Cardiac muscle cell (in vitro differentiated cells and primary cell): ENCODE measurements around the gene SGPP2. TPM values are rescaled to one million over a fixed set of nuclear protein-coding genes. Genes with fewer than 3 reads are reported as not detected.

Source experiments
- DNase-seq, 2 donors: peaks; one replicate each; pipeline versions ENCODE4 v3.0.0 to v3.0.0-alpha.2; 2010 to 2017; ENCODE audit warnings: low read depth in 1 of 2, low spot score in 1 of 2
- H3K27ac ChIP-seq: fragments of 200-600 bp; sonication (generic); 2 replicates; pipeline ENCODE4 v1.5.1; 2016
- H3K27me3 ChIP-seq: fragments of 200-600 bp; sonication (generic); 2 replicates; pipeline ENCODE4 v1.6.0; 2016; ENCODE audit warnings: control low read depth
- H3K36me3 ChIP-seq: fragments of 200-600 bp; sonication (generic); 2 replicates; pipeline ENCODE4 v1.5.1; 2016; ENCODE audit warnings: control low read depth
- H3K4me1 ChIP-seq: fragments of 200-600 bp; sonication (generic); 2 replicates; pipeline ENCODE4 v1.8.1; 2017; ENCODE audit warnings: low read depth, mild to moderate bottlenecking, mixed run types
- H3K4me3 ChIP-seq: fragments of 200-600 bp; sonication (generic); 2 replicates; pipeline ENCODE4 v1.5.1; 2016; ENCODE audit warnings: mild to moderate bottlenecking
- H3K9me3 ChIP-seq: fragments of 200-600 bp; sonication (generic); 2 replicates; pipeline ENCODE4 v1.5.1; 2017; ENCODE audit warnings: low read depth, mild to moderate bottlenecking, control low read depth
- CTCF ChIP-seq: IDR thresholded peaks from 2 replicates; pipeline ENCODE4 v1.5.1; 2012; ENCODE audit warnings: low read depth, mild to moderate bottlenecking, low read length
- polyA plus RNA-seq: library from polyadenylated mRNA; unstranded; fragments of >200 nt; fragmentation: Nextera tagmentation; extraction: Ambion mirVana; gene quantifications from 2 replicates; pipeline ENCODE4 v1.2.1, GENCODE V29; 2016
- total RNA-seq: library from RNA; depleted of rRNA; stranded (reverse); fragments of >200 nt; gene quantifications from 2 replicates; pipeline ENCODE4 v1.2.3, GENCODE V29; 2016

Gene SGPP2
- total and polyA plus RNA-seq, 2 experiments from 2014 or later = 11.6 to 44.6 TPM

GRCh38 chr2:222421626-222422025 is 2.7 kb upstream of the SGPP2 start:
- TF ChIP-seq CTCF = no peak
- H3K4me3 ChIP-seq = no peak overlapping the region
- H3K27ac ChIP-seq = no peak overlapping the region
- H3K9me3 ChIP-seq = no peaks in the 10 kb centered on the region
- no peak for DNase-seq
- peaks cover 15% of the 10 kb centered on the region for H3K27me3 ChIP-seq
- H3K36me3 ChIP-seq = no peaks in the 10 kb centered on the region
- peaks cover 13% of the 10 kb centered on the region for H3K4me1 ChIP-seq

GRCh38 chr2:222423186-222423585 is 1.2 kb upstream of the SGPP2 start:
- no peak for TF ChIP-seq CTCF

GRCh38 chr2:222423632-222424275 is 589 bp upstream of the SGPP2 start:
- Histone ChIP-seq H3K4me3 (peak overlapping the region; percentile 94), H3K27ac (peak overlapping the region; percentile 90), H3K36me3 (no peaks in the 10 kb centered on the region), H3K4me1 (peaks cover 31% of the 10 kb centered on the region), H3K9me3 (no peaks in the 10 kb centered on the region), H3K27me3 (peaks cover 15% of the 10 kb centered on the region)
- peak in 1 of 2 donors; percentile 12 for DNase-seq
- no peak for TF ChIP-seq CTCF

More at GRCh38 chr2:222423186-222423585, 1.2 kb upstream of the SGPP2 start:
- Histone ChIP-seq H3K27ac (no peak overlapping the region), H3K4me1 (peaks cover 28% of the 10 kb centered on the region), H3K4me3 (no peak overlapping the region), H3K27me3 (peaks cover 15% of the 10 kb centered on the region), H3K9me3 (no peaks in the 10 kb centered on the region), H3K36me3 (no peaks in the 10 kb centered on the region)
- no peak for DNase-seq

- Histone ChIP-seq H3K36me3 (no peaks in the 10 kb centered on the region), H3K27ac (peak overlapping the region; percentile 90), H3K9me3 (no peaks in the 10 kb centered on the region), H3K4me3 (peak overlapping the region; percentile 94), H3K4me1 (peaks cover 31% of the 10 kb centered on the region), H3K27me3 (peaks cover 15% of the 10 kb centered on the region)
- TF ChIP-seq CTCF = no peak
- peak; percentile 20 to 50 for DNase-seq
Observed at GRCh38 chr2:222424729-222425671, 657 bp downstream of the SGPP2 start.

- TF ChIP-seq CTCF = no peak
- Histone ChIP-seq H3K36me3 (no peaks in the 10 kb centered on the region), H3K27me3 (peaks cover 10% of the 10 kb centered on the region), H3K4me1 (peaks cover 31% of the 10 kb centered on the region), H3K27ac (peak overlapping the region; percentile 90), H3K9me3 (no peaks in the 10 kb centered on the region), H3K4me3 (no peak overlapping the region)
- no peak for DNase-seq
Observed at GRCh38 chr2:222427646-222428301, 3.4 kb downstream of the SGPP2 start.
